ENCODE results near the gene ACTN4.

- TF ChIP-seq CTCF (conservative IDR thresholded peaks at IDR 0.05; ENCODE audit: low read length) = no peak
- no peak for TF ChIP-seq EZH2phosphoT487 (IDR thresholded peaks at IDR 0.05; ENCODE audit: borderline replicate concordance, low read depth, low read length)
Measured at GRCh38 chr19:38675611-38676010, 28.2 kb downstream of the ACTN4 start.
